GM12878 (cell line): ENCODE measurements around the gene NSMCE3. TPM values are rescaled to one million over a fixed set of nuclear protein-coding genes. Genes with fewer than 3 reads are reported as not detected.

ENCODE experiments used
- ATAC-seq: fragments of 200-7000 bp; cut with Tn5 transposase; 3 replicates; pipeline ENCODE4 v1.9.1; 2020; ENCODE audit warnings: mild to moderate bottlenecking, moderate library complexity
- BruUV-seq: library from RNA; stranded (reverse); fragments of 400-500 nt; replicated peaks from 2 replicates; lab custom pipeline; 2021; lab: Mats Ljungman, UMichigan
- CTCF ChIA-PET: fragments of 300-600 bp; sonication (Branson Sonifier 250); formaldehyde crosslinking; extraction: SDS; loops from one replicate; lab custom pipeline; 2021; ENCODE audit warnings: inconsistent platforms; lab: Yijun Ruan, JAX
- POLR2A ChIA-PET: fragments of 350-600 bp; formaldehyde crosslinking; extraction: SDS; loops from one replicate; lab custom pipeline; 2021; ENCODE audit warnings: inconsistent platforms; lab: Charles Lee
- RAD21 ChIA-PET: fragments of 300-600 bp; sonication (Branson Sonifier 250); formaldehyde crosslinking; loops from one replicate; lab custom pipeline; 2023; ENCODE audit warnings: antibody characterized with exemption; ENCODE audit not compliant: unreplicated experiment; lab: Charles Lee
- SMC1A ChIA-PET: fragments of 300-600 bp; sonication (Branson Sonifier 250); formaldehyde crosslinking; loops from one replicate; lab custom pipeline; 2023; ENCODE audit not compliant: unreplicated experiment, uncharacterized antibody; lab: Charles Lee
- DNase-seq: peaks from one replicate; pipeline ENCODE4 v3.0.0-alpha.2; 2011; ENCODE audit warnings: low read depth, low spot score
- FAIRE-seq: peaks from 3 replicates; lab custom pipeline; 2011; peaks lifted over from hg19 to GRCh38; lab: Jason Lieb, UNC
- H2AFZ ChIP-seq: 2 replicates; pipeline ENCODE4 v1.6.0; 2011; ENCODE audit warnings: low read depth, low read length, control low read depth; ENCODE audit not compliant: control insufficient read depth
- H3K27ac ChIP-seq: 2 replicates; pipeline ENCODE4 v1.5.1; 2011; ENCODE audit warnings: control low read depth; ENCODE audit not compliant: control insufficient read depth, insufficient read depth
- H3K27me3 ChIP-seq, 2 experiments: replicated peaks in 1 of 2; 2 replicates each; pipeline versions ENCODE4 v1.6.0 to v1.6.1; 2011; ENCODE audit warnings: low read length in 1 of 2; ENCODE audit not compliant: control insufficient read depth in 2 of 2, insufficient read depth in 2 of 2
- H3K36me3 ChIP-seq, 2 experiments: 2 replicates each; pipeline ENCODE4 v1.5.1; 2011; ENCODE audit warnings: low read length in 1 of 2; ENCODE audit not compliant: control insufficient read depth in 2 of 2, insufficient read depth in 2 of 2
- H3K4me1 ChIP-seq: 2 replicates; pipeline ENCODE4 v1.6.1; 2011; ENCODE audit warnings: mild to moderate bottlenecking, low read length, moderate library complexity, mixed read lengths; ENCODE audit not compliant: control insufficient read depth, insufficient read depth
- H3K4me2 ChIP-seq: 2 replicates; pipeline ENCODE4 v1.6.0; 2011; ENCODE audit warnings: control low read depth; ENCODE audit not compliant: control insufficient read depth, insufficient read depth
- H3K4me3 ChIP-seq: fragments of 200-600 bp; sonication (generic); 2 replicates; pipeline ENCODE4 v1.5.1; 2016
- H3K79me2 ChIP-seq: 2 replicates; pipeline ENCODE4 v1.6.0; 2011; ENCODE audit warnings: low read length; ENCODE audit not compliant: control insufficient read depth, insufficient read depth
- H3K9ac ChIP-seq: 2 replicates; pipeline ENCODE4 v1.8.0; 2011; ENCODE audit warnings: low read length, control low read depth, mixed read lengths; ENCODE audit not compliant: control insufficient read depth, insufficient read depth
- H3K9me3 ChIP-seq: replicated peaks from 3 replicates; pipeline ENCODE4 v1.5.1; 2011; ENCODE audit warnings: mild to moderate bottlenecking, low read length; ENCODE audit not compliant: control insufficient read depth, insufficient read depth
- H4K20me1 ChIP-seq: 2 replicates; pipeline ENCODE4 v1.6.0; 2011; ENCODE audit not compliant: control insufficient read depth, insufficient read depth
- BCL3 ChIP-seq: IDR thresholded peaks from 2 replicates; pipeline ENCODE4 v1.6.1; 2011; ENCODE audit warnings: borderline replicate concordance, low read depth, mild to moderate bottlenecking, moderate library complexity, low read length; ENCODE audit not compliant: insufficient read depth, poor library complexity, severe bottlenecking
- CBFB ChIP-seq: IDR thresholded peaks from 2 replicates; pipeline ENCODE4 v1.6.1; 2016; ENCODE audit warnings: antibody characterized with exemption, low read depth
- EED ChIP-seq: sonication (generic); IDR thresholded peaks from 2 replicates; pipeline ENCODE4 v1.6.1; 2016; ENCODE audit warnings: antibody characterized with exemption, low read depth
- ETV6 ChIP-seq, 2 experiments: fragments of 450-650 bp in 1 of 2; IDR thresholded peaks in 1 of 2; conservative IDR thresholded peaks in 1 of 2; 2 replicates each; pipeline ENCODE4 v1.6.1; 2014; ENCODE audit warnings: antibody characterized with exemption in 1 of 2, borderline replicate concordance in 1 of 2, low read depth in 1 of 2, mild to moderate bottlenecking in 1 of 2, moderate library complexity in 1 of 2
- NFXL1 ChIP-seq: fragments of 450-650 bp; IDR thresholded peaks from 2 replicates; pipeline ENCODE4 v1.6.1; 2017; ENCODE audit warnings: antibody characterized with exemption, mild to moderate bottlenecking, borderline replicate concordance
- SRF ChIP-seq, 2 experiments: IDR thresholded peaks; 2 replicates each; pipeline ENCODE4 v1.6.1; 2011; ENCODE audit warnings: low read depth in 2 of 2, low read length in 2 of 2, mild to moderate bottlenecking in 1 of 2, moderate library complexity in 1 of 2
- USF1 ChIP-seq: IDR thresholded peaks from 2 replicates; pipeline ENCODE4 v1.6.1; 2011; ENCODE audit warnings: borderline replicate concordance, low read depth, mild to moderate bottlenecking, moderate library complexity, mixed read lengths, low read length; ENCODE audit not compliant: insufficient read depth; ENCODE audit errors: extremely low read length
- WGBS: methylation state at CpG from one replicate; pipeline ENCODE4 v1.1.6; 2016; ENCODE audit warnings: low lambda C conversion rate; ENCODE audit not compliant: insufficient replicate concordance, insufficient coverage; ENCODE audit errors: missing lambda C conversion rate; 5-methylcytosine and 5-hydroxymethylcytosine counted together
- in situ Hi-C: fragments of 300-500 bp; cut with MboI; formaldehyde crosslinking; loops from 9 replicates; pipeline ENCODE4 v1.14.3; 2018; ENCODE audit warnings: mixed read lengths
- intact Hi-C: fragments of 100-400 bp; cut with micrococcal nuclease; formaldehyde crosslinking; loops from one replicate; pipeline ENCODE4 v1.14.2; 2022; ENCODE audit not compliant: unreplicated experiment
- polyA plus RNA-seq, 11 experiments: library from polyadenylated mRNA; depleted of rRNA in 4 of 11; unstranded in 6 of 11; stranded (reverse) in 5 of 11; fragments of >200 nt; fragmentation: Nextera tagmentation in 4 of 11; fragmentation: Illumina TruSeq in 1 of 11; extraction: Ambion mirVana in 4 of 11; extraction: Trizol in 1 of 11; gene quantifications; 1 replicate in 1 of 11; 2 replicates in 10 of 11; pipeline versions ENCODE4 v1.2.1 to v1.2.3, GENCODE V29; 2011 to 2016; ENCODE audit warnings: inconsistent platforms in 2 of 11, missing spikeins in 2 of 11, low read depth in 1 of 11
- total RNA-seq, 4 experiments: library from RNA; depleted of rRNA in 3 of 4; stranded (reverse); fragments of >200 nt in 3 of 4; fragmentation: Illumina TruSeq in 1 of 4; extraction: Trizol in 1 of 4; gene quantifications; 2 replicates each; pipeline versions ENCODE4 v1.2.1 to v1.2.3, GENCODE V29; 2013 to 2021

The NSMCE3 gene
- total and polyA plus RNA-seq, 10 of the 15 experiments (the other 5 are each of a cell fraction or from before 2014, with no cell fraction given) = 3.7 to 30.0 (median 19.2) TPM

GRCh38 chr15:29223640-29224039, 46.0 kb downstream of the NSMCE3 start (continued):
- TF ChIP-seq CBFB = no peak
- TF ChIP-seq NFXL1 = no peak

GRCh38 chr15:29222129-29222853, 47.3 kb downstream of the NSMCE3 start:
- Histone ChIP-seq H3K9ac (no peak overlapping the region), H3K4me3 (no peak overlapping the region), H3K9me3 (no peaks in the 10 kb centered on the region; the same call in 2 of the 3 replicates), H3K79me2 (no peaks in the 10 kb centered on the region), H3K27me3 (no peaks in the 10 kb centered on the region; a peak in 1 of 4 replicates), H4K20me1 (no peaks in the 10 kb centered on the region), H3K27ac (no peak overlapping the region), H3K4me1 (no peaks in the 10 kb centered on the region), H2AFZ (no peak overlapping the region), H3K4me2 (no peak overlapping the region), H3K36me3 (no peaks in the 10 kb centered on the region)
- no TSS peak for BruUV-seq
- DNase-seq (no peak), ATAC-seq (no peak), FAIRE-seq (no peak)
- intact Hi-C loops = no loop called here
- POLR2A ChIA-PET = no interaction called here
- in situ Hi-C loops = loop anchor here (10.0 kb wide), 1 partner anchor 57 kb away; no protein-coding TSS in a partner anchor
- RAD21 ChIA-PET = interaction anchor here (0.6 kb wide), 1 partner anchor 59 kb away, joined by 3 read pairs; no protein-coding TSS in a partner anchor
- TF ChIP-seq EED = no peak
- TF ChIP-seq SRF (IDR thresholded peaks at IDR 0.05; ENCODE audit: low read depth in 2 of 2, low read length in 2 of 2) = 0 out of 4 replicates have a peak, but pooled peaks of 1 of the 2 experiments have one; percentile 22
- TF ChIP-seq USF1 = no peak
- no peak for TF ChIP-seq BCL3
- TF ChIP-seq ETV6 (conservative IDR thresholded peaks at IDR 0.05 in 1 of 2, IDR thresholded peaks at IDR 0.05 in 1 of 2; ENCODE audit: borderline replicate concordance in 1 of 2, low read depth in 1 of 2) = no peak
- SMC1A ChIA-PET = interaction anchor here (1.1 kb wide), 1 partner anchor 11 kb away, joined by 3 read pairs; no protein-coding TSS in a partner anchor
- WGBS = 32% methylated on average over 9 of the region's 9 CpGs
- CTCF ChIA-PET = no interaction called here
